Measurements from ENCODE around the gene OPCML.

OPCML gene

GRCh38 chr11:132528181-132528580 is 1004.1 kb downstream of the OPCML start:
- H3K4me2 ChIP-seq (ENCODE audit: low read depth, low read length): no peak overlapping the region
- no peak for TF ChIP-seq CTCF (IDR thresholded peaks at IDR 0.05; ENCODE audit: low read length)
- H3K36me3 ChIP-seq (replicated peaks; ENCODE audit: insufficient read depth, low read length): no peaks in the 10 kb centered on the region
- H3K27me3 ChIP-seq (replicated peaks; ENCODE audit: insufficient read depth, low read length): no peaks in the 10 kb centered on the region
- no peak overlapping the region for H3K4me3 ChIP-seq (ENCODE audit: low read length)
- H3K4me1 ChIP-seq (ENCODE audit: low read length): no peaks in the 10 kb centered on the region
- DNase-seq: no peak
- no peaks in the 10 kb centered on the region for H4K20me1 ChIP-seq (ENCODE audit: insufficient read depth, low read length)
- no peak overlapping the region for H2AFZ ChIP-seq (ENCODE audit: low read length)
- H3K79me2 ChIP-seq (ENCODE audit: low read length): no peaks in the 10 kb centered on the region
- H3K9ac ChIP-seq (ENCODE audit: low read length): no peak overlapping the region
- H3K9me2 ChIP-seq (replicated peaks; ENCODE audit: insufficient read depth, low read length): no peaks in the 10 kb centered on the region
- no peaks in the 10 kb centered on the region for H3F3A ChIP-seq (ENCODE audit: insufficient read depth, low read length)
- no peak overlapping the region for H3K27ac ChIP-seq (ENCODE audit: low read length)
- H3K9me3 ChIP-seq (replicated peaks; ENCODE audit: insufficient read depth, low read length): no peaks in the 10 kb centered on the region

GRCh38 chr11:132523929-132524328 is 1008.4 kb downstream of the OPCML start:
- H3K9me3 ChIP-seq (replicated peaks; ENCODE audit: insufficient read depth, low read length): no peaks in the 10 kb centered on the region
- no peak overlapping the region for H3K4me2 ChIP-seq (ENCODE audit: low read depth, low read length)
- DNase-seq: no peak
- no peak overlapping the region for H2AFZ ChIP-seq (ENCODE audit: low read length)
- no peaks in the 10 kb centered on the region for H3K27me3 ChIP-seq (replicated peaks; ENCODE audit: insufficient read depth, low read length)
- no peak overlapping the region for H3K27ac ChIP-seq (ENCODE audit: low read length)
- no peaks in the 10 kb centered on the region for H3F3A ChIP-seq (ENCODE audit: insufficient read depth, low read length)
- TF ChIP-seq EZH2 (optimal IDR thresholded peaks at IDR 0.05; ENCODE audit: low read depth, low read length) (no peak), EZH2phosphoT487 (IDR thresholded peaks at IDR 0.05; ENCODE audit: low read length) (no peak), CTCF (IDR thresholded peaks at IDR 0.05; ENCODE audit: low read length) (no peak)
- H3K4me1 ChIP-seq (ENCODE audit: low read length): no peaks in the 10 kb centered on the region
- no peaks in the 10 kb centered on the region for H3K36me3 ChIP-seq (replicated peaks; ENCODE audit: insufficient read depth, low read length)
- no peaks in the 10 kb centered on the region for H3K9me2 ChIP-seq (replicated peaks; ENCODE audit: insufficient read depth, low read length)
- no peak overlapping the region for H3K4me3 ChIP-seq (ENCODE audit: low read length)
- H4K20me1 ChIP-seq (ENCODE audit: insufficient read depth, low read length): no peaks in the 10 kb centered on the region
- H3K79me2 ChIP-seq (ENCODE audit: low read length): no peaks in the 10 kb centered on the region
- no peak overlapping the region for H3K9ac ChIP-seq (ENCODE audit: low read length)

- no peaks in the 10 kb centered on the region for H3K36me3 ChIP-seq (replicated peaks; ENCODE audit: insufficient read depth, low read length)
- H2AFZ ChIP-seq (ENCODE audit: low read length): no peak overlapping the region
- H3K27me3 ChIP-seq (replicated peaks; ENCODE audit: insufficient read depth, low read length): no peaks in the 10 kb centered on the region
- no peak overlapping the region for H3K27ac ChIP-seq (ENCODE audit: low read length)
- H3K4me2 ChIP-seq (ENCODE audit: low read depth, low read length): no peak overlapping the region
- no peaks in the 10 kb centered on the region for H3F3A ChIP-seq (ENCODE audit: insufficient read depth, low read length)
- no peaks in the 10 kb centered on the region for H4K20me1 ChIP-seq (ENCODE audit: insufficient read depth, low read length)
- TF ChIP-seq EZH2phosphoT487 (IDR thresholded peaks at IDR 0.05; ENCODE audit: low read length) (no peak), CTCF (IDR thresholded peaks at IDR 0.05; ENCODE audit: low read length) (no peak), EZH2 (optimal IDR thresholded peaks at IDR 0.05; ENCODE audit: low read depth, low read length) (no peak)
- no peaks in the 10 kb centered on the region for H3K4me1 ChIP-seq (ENCODE audit: low read length)
- no peak overlapping the region for H3K4me3 ChIP-seq (ENCODE audit: low read length)
- DNase-seq: no peak
- H3K9me3 ChIP-seq (replicated peaks; ENCODE audit: insufficient read depth, low read length): no peaks in the 10 kb centered on the region
- H3K9me2 ChIP-seq (replicated peaks; ENCODE audit: insufficient read depth, low read length): no peaks in the 10 kb centered on the region
- H3K79me2 ChIP-seq (ENCODE audit: low read length): no peaks in the 10 kb centered on the region
- H3K9ac ChIP-seq (ENCODE audit: low read length): no peak overlapping the region
These were observed 1012.1 kb downstream of the OPCML start for GRCh38 chr11:132520199-132520598.
